Fibroblast of skin of back (primary cell): ENCODE results near the gene MTCH1.

ENCODE experiments used
- DNase-seq: peaks from one replicate; pipeline ENCODE4 v3.0.0-alpha.2; 2013

MTCH1 gene

GRCh38 chr6:36920546-36920945, 65.5 kb downstream of the MTCH1 start:
- DNase-seq, result no peak

DNA sequence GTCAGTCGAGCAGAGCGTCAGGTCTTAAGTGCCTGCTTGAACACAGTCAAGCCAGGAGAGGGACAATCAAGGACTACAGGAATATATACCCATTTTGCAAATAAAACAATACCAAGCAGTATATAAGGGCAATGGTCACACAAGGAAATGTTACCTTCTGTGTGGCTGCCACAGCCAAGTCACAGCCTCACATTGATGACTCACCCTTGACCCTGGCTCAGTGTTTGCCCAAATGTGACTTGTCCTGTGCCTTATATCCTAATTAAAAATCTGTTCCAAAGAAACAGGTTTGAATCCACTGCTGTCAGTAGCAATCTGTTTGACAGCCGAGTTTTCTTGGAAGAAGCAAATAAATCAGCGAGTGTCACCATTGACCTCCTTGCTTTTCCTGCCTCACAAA, 65.9 kb downstream of the MTCH1 start:
- DNase-seq, result no peak
